Posterior cingulate gyrus (tissue), 11 donors: ENCODE results near the gene SPDYE1.
"Not testable (repeated sequence)": the region's sequence is repeated elsewhere in the genome, so short reads cannot be mapped to it uniquely, and the experiment has no call there.

Experiments
- DNase-seq, 10 donors: peaks; one replicate each; pipeline versions ENCODE4 v3.0.0 to v3.0.0-alpha.2; 2020 to 2021; ENCODE audit warnings: mixed read lengths in 3 of 10
- intact Hi-C: fragments of 100-400 bp; cut with DNase I; formaldehyde crosslinking; loops from one replicate; pipeline ENCODE4 v1.15.1; 2023

SPDYE1 gene, protein sequence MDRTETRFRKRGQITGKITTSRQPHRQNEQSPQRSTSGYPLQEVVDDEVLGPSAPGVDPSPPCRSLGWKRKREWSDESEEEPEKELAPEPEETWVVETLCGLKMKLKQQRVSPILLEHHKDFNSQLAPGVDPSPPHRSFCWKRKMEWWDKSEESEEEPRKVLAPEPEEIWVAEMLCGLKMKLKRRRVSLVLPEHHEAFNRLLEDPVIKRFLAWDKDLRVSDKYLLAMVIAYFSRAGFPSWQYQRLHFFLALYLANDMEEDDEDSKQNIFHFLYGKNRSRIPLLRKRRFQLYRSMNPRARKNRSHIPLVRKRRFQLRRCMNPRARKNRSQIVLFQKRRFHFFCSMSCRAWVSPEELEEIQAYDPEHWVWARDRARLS

DNA sequence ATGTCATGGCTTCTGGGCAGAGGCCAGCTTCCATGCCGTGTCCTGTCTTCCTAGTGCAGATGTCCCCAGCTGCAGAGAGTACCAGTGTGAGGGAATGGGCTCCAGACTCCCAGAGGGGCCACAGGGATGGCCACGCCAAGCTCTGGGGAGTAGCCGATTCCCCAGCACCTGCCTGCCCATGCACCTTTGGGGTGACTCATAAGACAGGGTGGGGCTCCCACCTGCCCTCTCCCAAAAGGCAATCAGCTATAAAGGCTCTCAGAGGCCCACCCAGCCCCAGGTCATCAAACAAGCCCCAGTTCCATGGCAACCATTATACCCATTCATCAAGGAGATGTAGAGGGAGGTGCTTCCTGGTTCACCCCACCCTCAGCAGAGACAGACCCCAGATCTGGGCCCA is at the start of gene SPDYE1:
SPDYE1 (plus strand) TSS at position 366 of the 400 bp plus-strand sequence. CDS start 2,053 bp downstream, outside the sequence.
- intact Hi-C loops: not testable (repeated sequence)
- peak in 1 of 10 donors; percentile 6 for DNase-seq

DNA sequence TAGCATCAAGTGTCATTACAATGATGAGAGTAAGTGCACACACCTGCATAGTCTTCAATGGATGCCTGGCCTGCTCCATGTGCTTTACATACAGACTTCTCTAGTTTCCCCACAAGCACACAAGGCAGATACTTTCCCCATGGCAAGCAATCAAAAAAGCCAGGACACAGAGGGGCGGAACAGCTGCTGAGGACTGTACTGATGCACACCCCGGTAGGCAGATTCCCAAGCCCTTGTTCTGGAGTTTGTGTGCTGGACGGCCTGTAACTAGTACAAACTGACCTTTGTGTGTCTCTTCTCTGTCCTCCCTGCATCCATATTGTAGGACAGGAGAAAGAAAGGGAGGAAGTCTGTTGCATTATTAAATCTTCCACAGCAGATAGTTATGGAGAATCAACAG is 45.7 kb upstream of the SPDYE1 start:
- DNase-seq: no peak
- intact Hi-C loops: no loop called here

DNA sequence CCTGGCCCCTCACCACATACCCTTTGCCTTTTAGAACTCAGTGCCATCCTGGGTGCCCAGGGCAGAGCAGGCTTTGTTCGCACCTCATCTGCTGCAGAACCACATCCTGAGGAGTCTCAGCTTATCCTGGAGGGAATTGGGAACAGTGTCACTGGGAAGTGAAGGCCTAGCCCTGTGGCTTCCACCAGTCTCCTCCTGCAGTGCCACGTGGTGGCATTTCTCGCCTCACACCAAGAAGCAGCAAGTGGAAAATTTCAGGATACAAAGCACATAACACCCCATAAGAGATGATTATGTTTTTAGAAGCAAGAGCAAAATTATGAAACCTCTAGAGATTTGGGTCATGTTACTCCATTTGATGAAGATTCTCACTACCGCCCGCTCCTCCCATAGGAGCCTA is 44.6 kb upstream of the SPDYE1 start:
- intact Hi-C loops: no loop called here
- peak in 7 of 10 donors; percentile 26 to 90 (median 55) for DNase-seq

DNA sequence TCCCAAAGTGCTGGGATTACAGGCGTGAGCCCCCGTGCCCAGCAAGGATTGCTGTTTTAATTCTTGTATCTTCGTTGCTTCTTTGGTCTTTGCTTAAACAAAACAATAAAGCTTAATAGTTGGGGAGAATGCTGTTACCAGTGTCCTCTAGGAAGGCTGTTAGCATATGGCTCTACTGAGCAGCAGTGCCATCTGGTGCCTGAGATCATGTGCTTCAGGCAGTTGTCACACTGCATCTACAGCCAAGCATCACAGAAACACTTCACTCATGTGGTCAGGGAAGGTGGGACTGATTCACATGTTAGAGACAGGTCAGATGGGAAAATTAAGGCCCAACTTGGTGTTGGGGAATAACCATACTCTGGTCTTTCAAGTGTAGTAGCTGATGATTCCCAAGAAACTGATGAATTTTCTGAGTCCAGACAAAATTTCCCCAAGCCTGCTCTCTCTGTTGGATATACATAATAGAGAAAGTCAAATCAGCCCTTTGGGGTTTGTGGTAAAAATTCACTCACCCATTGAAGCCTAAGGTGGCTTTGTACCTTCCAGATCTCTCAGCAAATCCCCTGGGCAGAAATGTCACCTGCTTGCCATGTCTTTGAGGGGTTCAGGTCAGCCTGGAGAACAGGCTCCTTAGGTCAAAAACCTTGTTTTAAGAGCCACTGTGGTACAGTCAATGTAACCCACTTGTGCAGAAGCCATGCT is 43.0 kb upstream of the SPDYE1 start:
- intact Hi-C loops: no loop called here
- peak; percentile 45 to 95 (median 66) for DNase-seq

DNA sequence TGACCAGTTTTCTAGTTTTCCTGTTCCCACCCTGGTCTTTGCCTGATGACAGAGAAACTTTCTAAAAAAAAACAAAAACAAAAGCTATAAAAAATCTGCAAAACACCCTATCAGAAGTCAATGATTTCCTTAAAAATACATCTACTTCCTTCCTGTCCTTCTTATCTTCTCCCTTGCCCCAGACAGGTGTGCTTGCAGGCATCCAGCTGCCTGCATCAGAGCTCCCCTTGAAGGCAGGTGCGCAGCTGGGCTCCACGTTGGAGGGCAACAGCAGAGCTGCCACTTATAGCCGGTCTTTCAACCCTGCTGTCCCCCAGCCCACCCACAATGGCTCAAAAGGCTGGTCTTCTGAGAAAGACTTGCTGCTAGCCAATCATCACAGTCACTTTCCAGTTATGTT is 41.7 kb upstream of the SPDYE1 start:
- DNase-seq: peak in 1 of 10 donors; percentile 33
- intact Hi-C loops: no loop called here

DNA sequence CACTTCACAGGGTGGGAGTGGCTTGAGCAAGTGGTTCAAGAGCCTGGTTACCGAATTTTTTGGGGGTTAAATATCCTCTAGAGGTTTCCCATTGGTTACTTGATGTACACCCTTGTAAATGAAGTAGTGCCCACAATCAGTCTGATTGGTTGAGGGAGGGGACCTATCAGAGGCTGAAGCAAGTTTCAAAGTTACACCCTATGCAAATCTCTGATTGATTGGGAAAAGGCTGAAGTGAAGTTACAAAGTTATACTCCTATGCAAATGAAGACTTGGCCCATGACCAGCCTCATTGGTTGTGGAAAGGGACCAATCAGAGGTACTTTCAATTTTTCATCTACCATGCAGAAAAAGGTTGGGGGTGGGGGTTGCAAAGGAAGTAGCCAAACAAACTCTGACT is 36.8 kb upstream of the SPDYE1 start:
- no peak for DNase-seq
- intact Hi-C loops: no loop called here

DNA sequence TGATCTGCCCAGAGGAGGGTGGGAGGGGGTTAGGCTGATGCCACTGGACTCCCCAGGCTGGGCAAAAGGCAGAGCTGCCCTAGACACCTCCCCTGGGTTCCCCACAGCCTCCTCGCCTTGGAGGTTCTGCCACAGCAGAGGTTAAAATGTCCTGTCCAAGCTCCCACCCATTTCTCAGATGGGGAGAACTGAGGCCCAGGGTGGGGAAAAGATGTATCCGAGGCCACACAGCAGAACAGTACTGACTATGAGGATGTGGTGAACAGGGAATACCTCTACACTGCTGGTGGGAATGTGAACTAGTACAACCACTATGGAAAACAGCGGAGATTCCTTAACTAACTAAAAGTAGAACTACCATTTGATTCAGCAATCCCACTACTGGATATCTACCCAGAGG is 31.3 kb upstream of the SPDYE1 start:
- intact Hi-C loops: not testable (repeated sequence)
- DNase-seq: peak in 1 of 10 donors; percentile 1

DNA sequence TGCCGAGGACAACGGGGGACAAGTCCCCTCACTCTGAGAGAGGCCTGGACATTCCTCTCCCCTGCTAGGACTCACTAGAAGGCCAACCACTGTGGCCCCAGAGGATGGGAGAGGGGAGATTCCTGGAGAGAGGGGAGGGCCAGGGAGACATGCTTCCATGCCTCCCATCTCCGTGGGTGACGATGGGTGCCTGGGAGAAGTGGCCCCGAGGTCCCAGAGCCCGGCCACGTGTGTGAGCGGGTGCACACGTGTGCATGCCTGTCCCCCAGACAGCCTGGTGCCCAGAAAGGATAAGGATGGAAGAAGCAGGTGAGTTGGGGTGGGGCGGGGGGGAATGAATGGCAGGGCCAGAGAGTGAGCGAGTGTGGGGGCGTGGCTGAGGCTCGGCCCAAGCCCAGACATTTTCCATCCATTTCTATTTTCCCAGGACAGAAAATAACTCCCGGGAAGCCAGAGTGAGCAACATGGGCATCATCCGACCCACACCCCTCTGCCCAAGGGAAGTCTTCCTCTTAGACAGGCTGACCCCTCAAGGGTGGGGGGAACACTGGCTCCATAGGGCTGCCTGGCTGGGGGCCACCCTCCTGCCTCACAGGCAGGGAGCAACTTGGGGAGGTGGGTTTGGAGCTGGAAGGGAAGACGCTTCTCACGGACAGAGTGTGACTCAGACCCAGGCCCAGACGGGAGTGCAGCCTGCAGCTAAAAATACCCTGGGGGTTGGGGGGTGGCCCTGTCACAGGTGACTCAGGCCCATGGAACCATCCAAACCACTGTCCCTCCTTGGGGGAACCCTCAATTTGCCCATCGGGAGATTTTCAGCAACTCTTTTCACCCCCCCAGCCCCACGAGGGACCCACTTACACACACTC is 29.3 kb upstream of the SPDYE1 start:
- intact Hi-C loops: not testable (repeated sequence)
- peak in 1 of 10 donors; percentile 18 for DNase-seq

DNA sequence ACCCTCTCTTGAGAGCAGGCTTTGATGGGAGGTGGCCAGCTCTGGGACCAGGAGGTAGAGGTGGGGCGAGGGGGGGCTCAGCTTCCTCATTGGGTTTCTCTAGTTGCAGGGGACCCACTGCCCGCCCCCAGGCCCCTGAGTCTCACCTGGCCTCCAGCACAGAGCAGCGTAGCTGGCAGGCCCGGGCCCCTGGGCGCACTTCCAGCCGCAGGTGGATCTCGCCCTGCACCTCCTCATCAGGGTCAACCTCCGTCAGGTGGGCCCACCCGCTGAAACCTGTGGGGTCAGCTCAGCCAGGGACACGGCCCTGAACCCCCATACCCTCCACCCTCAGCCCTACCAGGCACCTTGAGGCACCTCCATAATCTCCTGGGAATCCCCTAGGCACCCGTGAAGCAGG is 28.1 kb upstream of the SPDYE1 start:
- DNase-seq: peak in 1 of 10 donors; percentile 67

DNA sequence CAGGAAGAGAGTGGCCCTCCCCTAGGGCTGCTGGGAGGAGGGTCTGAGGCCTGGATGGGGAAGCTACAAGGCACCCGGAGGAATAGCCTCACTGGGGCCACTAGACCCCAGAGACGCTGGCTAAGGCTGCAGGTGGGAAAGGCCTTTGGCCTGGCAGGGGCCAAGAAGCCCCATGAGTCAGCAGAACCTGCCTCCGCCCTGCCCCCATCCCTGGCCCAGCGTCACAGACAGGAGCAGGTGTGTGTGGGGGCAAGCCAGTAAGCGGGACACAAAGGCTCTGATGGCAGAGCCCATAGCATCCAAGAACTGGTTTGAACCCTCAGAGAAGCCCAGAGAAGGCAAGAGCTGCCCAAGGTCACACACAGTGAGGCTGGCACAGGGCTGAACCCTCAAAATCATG is 27.0 kb upstream of the SPDYE1 start:
- intact Hi-C loops: not testable (repeated sequence)
- DNase-seq: peak in 1 of 10 donors; percentile 49

More for the DNA sequence above, 28.1 kb upstream of the SPDYE1 start:
- intact Hi-C loops: not testable (repeated sequence)

DNA sequence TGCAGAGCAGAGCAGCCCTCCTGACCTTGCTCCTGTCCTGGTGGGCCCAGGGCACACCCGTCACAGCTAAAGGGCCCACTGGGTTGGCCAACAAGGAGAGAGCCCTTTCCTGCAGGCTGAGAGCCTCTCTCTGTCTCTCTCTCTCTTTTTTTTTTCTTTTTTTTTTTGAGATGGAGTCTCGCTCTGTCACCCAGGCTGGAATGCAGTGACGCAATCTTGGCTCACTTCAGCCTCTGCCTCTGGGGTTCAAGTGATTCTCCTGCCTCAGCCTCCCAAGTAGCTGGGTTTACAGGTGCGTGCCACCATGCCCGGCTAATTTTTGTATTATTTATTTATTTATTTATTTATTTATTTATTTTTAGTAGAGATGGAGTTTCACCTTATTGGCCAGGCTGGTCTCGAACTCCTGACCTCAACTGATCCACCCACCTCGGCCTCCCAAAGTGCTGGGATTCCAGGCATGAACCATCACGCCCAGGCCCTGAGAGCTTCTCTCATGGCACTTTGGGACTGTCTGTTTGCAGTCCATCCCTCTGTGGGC is 23.6 kb upstream of the SPDYE1 start:
- DNase-seq, intact Hi-C loops: not testable (repeated sequence)

DNA sequence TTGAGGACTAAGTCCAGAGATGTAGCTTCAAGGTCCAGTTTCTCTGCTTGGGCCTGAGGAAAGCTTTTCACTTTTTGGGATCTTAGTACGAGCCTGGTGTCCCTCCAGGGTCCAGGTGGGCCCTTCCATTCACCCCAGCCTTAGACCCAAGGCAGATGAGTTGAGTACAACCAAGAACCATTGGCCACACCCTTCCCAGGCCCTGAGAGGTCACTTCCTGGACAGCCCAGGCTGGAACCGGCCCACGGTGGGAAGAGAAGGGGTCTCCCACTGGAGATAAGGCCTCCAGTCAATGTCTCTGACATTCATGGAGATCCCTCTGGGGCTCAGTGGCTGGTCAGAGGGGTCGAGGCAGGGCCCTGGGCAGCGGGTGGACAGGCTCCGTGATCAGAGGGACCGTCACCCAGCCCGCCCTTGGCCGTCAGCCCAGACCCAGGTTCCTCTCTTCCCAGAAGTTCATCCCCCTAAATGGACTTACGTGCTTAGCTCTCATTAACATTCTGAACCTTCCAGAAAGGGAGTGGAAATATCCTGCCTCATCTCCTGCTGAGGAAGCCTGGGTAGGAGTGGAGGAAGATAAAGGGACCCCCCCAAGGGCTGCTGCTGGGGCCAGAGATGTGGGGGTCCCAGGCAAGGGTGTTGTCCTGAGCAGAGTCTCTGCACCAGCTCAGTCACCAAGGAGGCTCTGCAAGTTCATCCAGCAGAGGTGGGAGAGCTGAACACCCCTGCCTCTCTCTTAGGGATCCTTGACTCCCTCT is 22.8 kb upstream of the SPDYE1 start:
- DNase-seq, intact Hi-C loops: not testable (repeated sequence)

DNA sequence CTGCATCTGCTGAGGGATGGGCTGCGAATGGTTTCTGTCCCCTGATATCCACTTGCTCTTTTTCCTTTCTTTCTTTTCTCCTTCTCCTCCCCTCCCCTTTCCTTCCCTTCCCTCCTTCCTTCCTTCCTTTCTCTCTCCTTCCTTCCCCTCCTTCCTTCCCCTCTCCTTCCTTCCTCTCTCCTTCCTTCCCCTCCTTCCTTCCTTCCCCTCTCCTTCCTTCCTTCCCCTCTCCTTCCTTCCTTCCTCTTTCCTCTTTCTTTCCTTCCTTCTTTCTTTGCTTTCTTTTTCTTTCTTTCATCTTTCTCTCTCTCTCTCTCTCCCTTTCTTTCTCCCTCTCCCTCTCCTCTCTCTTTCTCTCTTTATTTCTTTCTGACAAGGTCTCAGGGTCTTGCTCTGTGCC is 20.2 kb upstream of the SPDYE1 start:
- intact Hi-C loops: no loop called here
- no peak for DNase-seq

DNA sequence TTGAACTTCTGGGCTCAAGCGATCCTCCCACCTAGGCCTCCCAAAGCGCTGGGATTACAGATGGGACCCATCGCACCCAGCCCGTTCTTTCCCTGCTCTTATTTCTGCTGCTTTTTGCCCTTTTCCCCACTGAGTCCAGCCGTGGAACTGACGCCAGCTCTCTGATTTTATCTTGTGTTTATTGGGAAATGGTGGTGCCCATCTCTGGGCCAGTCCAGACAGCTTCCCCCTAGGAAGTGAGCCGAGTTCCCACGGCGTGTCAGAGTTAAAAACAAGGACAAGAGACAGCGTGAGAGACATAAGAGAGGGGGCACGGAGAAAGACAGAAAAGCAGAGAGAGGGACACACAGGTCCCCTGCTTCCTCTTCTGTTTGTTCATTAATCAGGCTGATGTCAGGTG is 19.6 kb upstream of the SPDYE1 start:
- intact Hi-C loops, DNase-seq: not testable (repeated sequence)

DNA sequence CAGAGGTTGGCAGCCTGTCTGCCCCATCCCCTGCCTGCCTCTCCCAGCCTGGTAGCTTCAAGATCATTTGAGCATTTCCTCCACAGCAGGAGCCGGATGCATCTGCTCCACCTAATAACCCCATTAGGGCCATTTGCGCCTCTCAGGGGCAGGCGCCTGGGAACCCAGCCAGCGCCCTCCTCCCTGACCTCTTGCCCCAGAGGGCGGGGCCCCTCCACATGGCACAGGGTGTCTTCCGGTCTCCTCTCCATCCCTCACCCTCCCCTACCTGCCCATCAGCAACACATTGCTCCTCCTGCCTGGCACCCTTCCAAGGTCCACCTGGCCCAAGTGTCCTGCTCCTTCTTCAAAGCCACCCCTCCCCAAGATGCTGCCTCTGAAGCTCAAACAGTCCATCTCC is 14.8 kb upstream of the SPDYE1 start:
- intact Hi-C loops, DNase-seq: not testable (repeated sequence)

DNA sequence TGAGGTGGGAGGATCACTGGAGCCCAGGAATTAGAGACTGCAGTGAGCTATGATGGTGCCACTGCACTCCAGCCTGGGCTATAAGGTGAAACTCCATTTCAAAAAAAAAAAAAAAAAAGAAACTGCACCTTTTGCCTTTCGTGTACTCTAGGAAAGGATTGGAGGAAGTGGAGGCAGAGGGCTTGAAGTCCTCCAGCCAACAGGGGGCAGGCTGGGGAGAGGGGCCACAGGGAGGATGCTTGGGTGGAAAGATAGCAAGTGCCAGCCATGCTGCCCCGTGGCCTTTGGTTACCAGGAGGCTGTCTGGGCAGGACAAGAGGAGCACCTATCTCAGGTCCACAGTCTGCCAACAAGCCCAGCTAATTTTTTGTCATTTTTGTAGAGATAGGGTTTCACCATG is 14.0 kb upstream of the SPDYE1 start:
- intact Hi-C loops, DNase-seq: not testable (repeated sequence)

DNA sequence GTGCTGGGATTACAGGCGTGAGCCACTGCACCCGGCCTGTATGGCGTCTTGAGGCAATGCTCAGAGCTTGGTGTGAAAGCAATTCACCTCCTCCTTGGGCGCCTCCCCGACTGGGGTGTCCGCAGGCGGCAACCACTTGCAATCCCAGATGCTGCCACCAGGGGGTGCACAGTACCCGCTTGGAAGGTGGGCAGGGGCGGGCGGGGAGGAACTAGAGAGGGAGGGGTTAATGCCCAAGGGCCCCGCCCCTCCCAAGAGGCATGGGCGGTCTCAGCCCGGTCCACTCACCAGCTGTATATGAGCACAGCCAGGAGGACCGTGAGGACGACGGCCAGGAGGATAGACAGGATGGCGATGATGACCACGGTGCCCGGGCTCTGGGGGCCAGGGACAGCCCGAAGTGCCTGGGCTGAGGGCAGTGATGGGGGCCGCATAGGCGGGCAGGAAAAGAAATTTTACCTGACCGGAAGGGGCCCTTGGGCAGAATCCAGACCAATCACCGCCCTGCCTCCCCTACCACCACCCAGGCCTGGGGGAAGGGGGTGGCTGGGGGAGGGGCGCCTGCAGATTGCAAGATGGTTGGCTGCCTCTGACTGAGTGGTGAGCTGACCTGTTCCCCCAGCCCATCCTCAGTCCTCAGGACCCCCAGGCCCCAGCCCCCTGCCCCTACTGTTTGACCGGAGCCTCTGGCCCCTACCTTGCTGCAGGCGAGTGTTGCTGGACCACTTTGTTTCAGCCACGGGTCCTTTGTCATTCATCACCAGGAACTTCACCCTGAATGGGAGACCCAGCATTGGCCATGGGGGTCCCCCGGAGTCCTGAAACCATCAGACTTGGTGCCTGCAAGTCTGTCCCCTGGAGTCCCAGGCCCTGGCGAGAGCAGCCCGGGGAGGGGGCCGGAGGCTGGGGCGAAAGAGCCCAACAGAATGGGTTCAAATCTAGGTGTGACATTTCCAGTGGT is 11.5 kb upstream of the SPDYE1 start:
- peak in 7 of 10 donors; percentile 4 to 94 (median 79) for DNase-seq
- intact Hi-C loops: not testable (repeated sequence)

DNA sequence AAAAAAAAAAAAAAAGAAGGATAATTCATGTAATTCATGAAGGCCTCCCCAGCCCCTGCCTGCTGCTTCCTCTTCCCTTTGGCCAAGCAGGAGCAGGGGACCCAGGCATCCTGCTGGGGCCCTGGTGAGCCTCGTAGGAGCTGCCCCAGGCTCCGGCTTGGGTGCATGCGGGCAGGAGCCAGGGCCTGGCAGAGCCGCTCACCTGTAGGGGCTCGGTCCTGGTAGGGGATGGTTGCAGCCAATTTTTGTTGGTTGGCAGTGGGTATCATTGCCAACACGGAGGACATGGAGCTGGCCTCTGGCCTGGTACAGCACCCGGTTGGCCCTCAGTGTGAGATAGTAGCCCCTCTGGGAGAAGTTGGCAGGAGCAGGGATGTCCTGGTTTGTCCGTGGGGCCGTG is 10.2 kb upstream of the SPDYE1 start:
- peak in 1 of 10 donors; percentile 54 for DNase-seq
- intact Hi-C loops: not testable (repeated sequence)
